Subcutaneous preadipocyte (primary cell): ENCODE measurements around the gene GNAL. TPM values are rescaled to one million over a fixed set of nuclear protein-coding genes. Genes with fewer than 3 reads are reported as not detected.

ENCODE experiments used
- total RNA-seq: library from RNA; depleted of rRNA; stranded (reverse); fragments of >200 nt; gene quantifications from 2 replicates; pipeline ENCODE4 v1.2.3, GENCODE V29; 2012

The GNAL gene
- total RNA-seq: 0.39 and 2.2 TPM in 2 replicates

DNA sequence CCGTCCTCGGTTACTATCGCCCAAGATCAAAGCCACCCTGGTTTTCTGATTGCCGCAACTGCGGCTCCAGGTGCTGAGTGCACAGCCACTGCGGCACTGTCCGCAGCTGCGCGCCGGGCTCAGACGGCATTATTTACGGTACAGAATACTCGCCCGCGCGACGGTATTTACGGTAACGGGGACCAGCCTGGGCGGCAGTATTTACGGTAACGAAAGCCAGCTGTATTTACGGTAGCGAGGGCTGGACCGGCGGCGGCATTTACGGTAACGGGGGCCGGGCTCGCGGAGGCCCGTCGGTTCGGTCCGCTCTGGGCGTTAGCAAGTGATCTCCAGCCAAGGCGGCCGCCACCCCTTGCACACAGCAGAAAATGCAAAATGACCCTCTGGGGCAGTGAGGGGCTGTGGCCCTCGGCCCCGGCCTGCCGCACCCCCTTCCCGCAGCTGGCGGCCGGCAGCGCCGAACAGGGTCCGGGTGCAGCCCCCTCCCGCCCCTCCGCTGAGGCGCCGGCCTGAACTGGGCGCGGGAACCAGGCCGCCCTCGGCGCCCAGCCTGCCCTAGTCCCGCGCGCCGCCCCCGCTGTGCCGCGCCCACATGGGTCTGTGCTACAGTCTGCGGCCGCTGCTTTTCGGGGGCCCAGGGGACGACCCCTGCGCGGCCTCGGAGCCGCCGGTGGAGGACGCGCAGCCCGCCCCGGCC lies at the start of gene GNAL:
Gene GNAL (plus strand): TSS at position 293 of the 697 bp plus-strand sequence. CDS start 300 bp downstream, at position 593.

DNA sequence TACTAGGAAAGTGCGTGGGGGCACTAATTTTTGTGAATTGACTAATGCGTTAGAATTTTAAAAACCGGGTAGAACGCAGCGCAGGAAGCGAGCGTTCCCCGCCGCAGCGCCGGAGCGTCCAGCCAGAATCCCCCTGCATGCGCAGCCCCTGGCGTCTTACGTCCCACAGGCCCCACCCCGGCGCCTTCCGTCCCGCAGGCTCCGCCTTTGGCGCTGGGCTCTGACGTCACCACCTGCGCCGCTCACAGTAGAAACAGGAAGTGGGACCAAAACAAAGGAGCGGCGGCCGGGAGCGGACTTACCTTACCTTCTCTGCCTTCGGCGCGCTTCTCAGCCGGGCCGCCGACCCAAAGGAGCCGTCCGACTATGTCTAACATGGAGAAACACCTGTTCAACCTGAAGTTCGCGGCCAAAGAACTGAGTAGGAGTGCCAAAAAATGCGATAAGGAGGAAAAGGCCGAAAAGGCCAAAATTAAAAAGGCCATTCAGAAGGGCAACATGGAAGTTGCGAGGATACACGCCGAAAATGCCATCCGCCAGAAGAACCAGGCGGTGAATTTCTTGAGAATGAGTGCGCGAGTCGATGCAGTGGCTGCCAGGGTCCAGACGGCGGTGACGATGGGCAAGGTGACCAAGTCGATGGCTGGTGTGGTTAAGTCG lies 162.2 kb downstream of the GNAL start, which contains the start of gene CHMP1B:
Gene CHMP1B (plus strand): TSS at position 268 of the 660 bp plus-strand sequence. CDS start 99 bp downstream, at position 367.

DNA sequence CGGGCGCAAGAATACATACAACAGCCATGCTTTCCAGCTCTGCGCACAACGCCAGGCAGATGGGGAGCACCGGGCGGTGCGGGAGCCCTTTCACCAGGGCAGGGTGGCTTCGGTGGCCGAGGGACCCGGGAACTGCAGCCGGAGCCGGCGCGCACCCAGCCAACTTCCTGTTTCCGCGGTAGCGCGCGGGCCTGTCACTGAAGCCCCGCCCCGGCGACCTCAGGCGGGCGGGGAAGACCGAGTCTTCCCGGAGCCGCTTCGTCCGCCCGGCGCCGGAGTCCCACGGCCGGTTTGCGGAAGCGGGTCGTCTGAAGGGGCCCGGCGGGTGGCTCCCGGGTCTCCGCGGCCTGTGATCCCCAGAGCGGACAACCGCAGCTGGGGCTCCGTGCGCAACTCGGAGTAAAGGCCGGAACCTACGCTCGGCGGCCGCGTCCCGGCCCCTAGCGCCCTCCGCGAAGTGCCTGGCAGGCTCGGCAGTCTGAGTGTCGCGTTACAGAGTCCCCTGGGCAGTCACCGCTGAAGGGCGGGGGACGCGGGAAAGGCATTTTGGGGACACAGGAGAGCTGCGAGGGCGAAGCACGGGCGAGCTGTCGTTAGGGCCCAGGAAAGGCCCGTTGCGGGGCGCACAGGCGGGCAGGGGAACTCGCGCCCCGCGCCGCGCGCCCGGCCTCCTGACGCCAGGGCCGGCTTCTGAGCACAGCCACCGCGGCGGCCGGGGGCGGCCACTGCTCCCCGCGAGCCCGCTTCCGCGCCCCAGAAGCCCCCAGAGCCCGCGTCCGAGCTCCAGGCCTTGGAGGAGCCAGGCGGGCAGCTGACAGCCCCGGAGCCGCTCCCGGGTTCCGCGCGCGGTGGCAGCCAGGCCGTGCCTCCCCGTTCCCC lies 219.4 kb downstream of the GNAL start, which contains the start of gene MPPE1:
Gene MPPE1 (minus strand): TSS at position 136 of the 879 bp plus-strand sequence. CDS start 11,053 bp downstream, outside the sequence.

Other genes starting within 250 kb of the GNAL start
- gene SLC35G4, start 79.7 kb upstream of the GNAL start, total RNA-seq: not detected in 2 replicates
- 27.0 and 33.1 TPM in 2 replicates for gene CHMP1B, start 162.1 kb downstream of the GNAL start, total RNA-seq
- 18.7 and 19.0 TPM in 2 replicates for gene MPPE1, start 219.1 kb downstream of the GNAL start, total RNA-seq